SK-N-SH (cell line): ENCODE data around the gene NBPF11. TPM values are rescaled to one million over a fixed set of nuclear protein-coding genes. Genes with fewer than 3 reads are reported as not detected.

Experiments used
- CTCF ChIA-PET: fragments of 300-600, 350-600 bp; formaldehyde crosslinking; extraction: SDS; loops from one replicate; lab custom pipeline; 2021; lab: Yijun Ruan, JAX
- POLR2A ChIA-PET: fragments of 350-600 bp; sonication (Branson Sonifier 250); formaldehyde crosslinking; extraction: SDS; loops from one replicate; lab custom pipeline; 2020; ENCODE audit warnings: antibody characterized with exemption, inconsistent platforms; lab: Yijun Ruan, JAX
- DNase-seq: peaks from one replicate; pipeline ENCODE4 v3.0.0; 2012
- H2AFZ ChIP-seq: fragments of 200-600 bp; sonication (generic); 2 replicates; pipeline ENCODE4 v1.8.1; 2016; ENCODE audit warnings: antibody characterized with exemption, mild to moderate bottlenecking, low read depth
- H3F3A ChIP-seq: fragments of 200-600 bp; sonication (generic); replicated peaks from 2 replicates; pipeline ENCODE3; 2016; ENCODE audit warnings: antibody characterized with exemption, mild to moderate bottlenecking; ENCODE audit not compliant: insufficient read depth
- H3K27ac ChIP-seq, 2 experiments: fragments of 200-500 bp in 1 of 2; fragments of 200-600 bp in 1 of 2; sonication (Bioruptor generic) in 1 of 2; sonication (generic), shearing (Covaris generic) in 1 of 2; 2 replicates each; pipeline versions ENCODE4 v1.5.1 to v1.6.1; 2014 to 2016; ENCODE audit warnings: low read depth in 2 of 2, inconsistent platforms in 1 of 2, low read length in 1 of 2, mild to moderate bottlenecking in 1 of 2, mixed read lengths in 1 of 2
- H3K27me3 ChIP-seq: fragments of 200-600 bp; sonication (generic), shearing (Covaris generic); 2 replicates; pipeline ENCODE4 v1.6.1; 2016; ENCODE audit warnings: mixed run types; ENCODE audit not compliant: insufficient read depth
- H3K36me3 ChIP-seq, 2 experiments: fragments of 200-500 bp in 1 of 2; fragments of 200-600 bp in 1 of 2; sonication (Bioruptor generic) in 1 of 2; sonication (generic) in 1 of 2; replicated peaks in 1 of 2; 2 replicates each; pipeline versions ENCODE3 to v1.5.1; 2014 to 2016; ENCODE audit warnings: low read length in 1 of 2, mild to moderate bottlenecking in 1 of 2; ENCODE audit not compliant: insufficient read depth in 2 of 2, control insufficient read depth in 1 of 2
- H3K4me1 ChIP-seq, 2 experiments: fragments of 200-500 bp in 1 of 2; fragments of 200-600 bp in 1 of 2; sonication (Bioruptor generic) in 1 of 2; sonication (generic), shearing (Covaris generic) in 1 of 2; 2 replicates each; pipeline versions ENCODE4 v1.5.1 to v1.6.1; 2014 to 2016; ENCODE audit warnings: low read depth in 1 of 2, low read length in 1 of 2, mixed run types in 1 of 2; ENCODE audit not compliant: insufficient read depth in 2 of 2, control insufficient read depth in 1 of 2
- H3K4me2 ChIP-seq: fragments of 200-600 bp; sonication (generic), shearing (Covaris generic); 2 replicates; pipeline ENCODE4 v1.6.1; 2017; ENCODE audit warnings: mixed run types
- H3K4me3 ChIP-seq, 2 experiments: fragments of 200-500 bp in 1 of 2; fragments of 200-600 bp in 1 of 2; sonication (Bioruptor generic) in 1 of 2; sonication (generic), shearing (Covaris generic) in 1 of 2; 2 replicates each; pipeline versions ENCODE4 v1.5.1 to v1.8.1; 2014 to 2016; ENCODE audit warnings: low read depth in 2 of 2, inconsistent platforms in 1 of 2, low read length in 1 of 2, mild to moderate bottlenecking in 1 of 2, mixed read lengths in 1 of 2, moderate library complexity in 1 of 2
- H3K79me2 ChIP-seq: fragments of 200-600 bp; sonication (generic); 2 replicates; pipeline ENCODE4 v1.8.1; 2017; ENCODE audit warnings: mild to moderate bottlenecking; ENCODE audit not compliant: insufficient read depth
- H3K9ac ChIP-seq: fragments of 200-600 bp; sonication (generic); 2 replicates; pipeline ENCODE4 v1.6.1; 2017; ENCODE audit warnings: mixed run types
- H3K9me2 ChIP-seq: fragments of 200-600 bp; sonication (generic); 2 replicates; pipeline ENCODE4 v1.6.1; 2017; ENCODE audit warnings: mixed run types
- H3K9me3 ChIP-seq: fragments of 200-600 bp; sonication (generic); 2 replicates; pipeline ENCODE4 v1.6.1; 2017; ENCODE audit warnings: mixed run types, mild to moderate bottlenecking, moderate library complexity
- H4K20me1 ChIP-seq: fragments of 200-600 bp; sonication (generic); 2 replicates; pipeline ENCODE4 v1.6.1; 2017; ENCODE audit warnings: mild to moderate bottlenecking, mixed run types; ENCODE audit not compliant: insufficient read depth
- ELF1 ChIP-seq: IDR thresholded peaks from 2 replicates; pipeline ENCODE4 v1.4.0; 2012
- EP300 ChIP-seq, 2 experiments: IDR thresholded peaks; 2 replicates each; pipeline versions ENCODE4 v1.4.0 to v1.6.1; 2012; ENCODE audit warnings: borderline replicate concordance in 1 of 2, low read depth in 1 of 2, low read length in 1 of 2
- FOSL2 ChIP-seq: IDR thresholded peaks from 2 replicates; pipeline ENCODE4 v1.4.0; 2012; ENCODE audit warnings: low read depth, mild to moderate bottlenecking, moderate library complexity, borderline replicate concordance
- FOXJ3 ChIP-seq: sonication (generic); formaldehyde crosslinking; IDR thresholded peaks from 2 replicates; pipeline ENCODE4 v1.5.1; 2020; ENCODE audit warnings: mild to moderate bottlenecking, missing genetic modification reagents
- GABPA ChIP-seq: IDR thresholded peaks from 2 replicates; pipeline ENCODE4 v1.4.0; 2012; ENCODE audit warnings: low read depth, mild to moderate bottlenecking
- GATA2 ChIP-seq: sonication (generic); formaldehyde crosslinking; IDR thresholded peaks from 2 replicates; pipeline ENCODE4 v1.5.0; 2020; ENCODE audit warnings: mild to moderate bottlenecking, missing genetic modification reagents
- MEF2A ChIP-seq: IDR thresholded peaks from 2 replicates; pipeline ENCODE4 v1.4.0; 2012; ENCODE audit warnings: low read depth, borderline replicate concordance
- NFIC ChIP-seq: IDR thresholded peaks from 2 replicates; pipeline ENCODE4 v1.4.0; 2012; ENCODE audit warnings: borderline replicate concordance
- POLR2AphosphoS5 ChIP-seq: IDR thresholded peaks from 2 replicates; pipeline ENCODE4 v1.6.1; 2012; ENCODE audit warnings: low read depth, low read length
- RFX5 ChIP-seq: IDR thresholded peaks from 2 replicates; pipeline ENCODE4 v1.6.1; 2012; ENCODE audit warnings: mild to moderate bottlenecking, improper control_type of control experiment, low read length
- RXRA ChIP-seq: IDR thresholded peaks from 2 replicates; pipeline ENCODE4 v1.4.0; 2012; ENCODE audit warnings: low read depth, mild to moderate bottlenecking, borderline replicate concordance
- SIN3A ChIP-seq: IDR thresholded peaks from 2 replicates; pipeline ENCODE4 v1.6.1; 2012; ENCODE audit warnings: low read depth, mild to moderate bottlenecking, low read length, moderate library complexity, borderline replicate concordance
- SMC3 ChIP-seq: IDR thresholded peaks from 2 replicates; pipeline ENCODE4 v1.6.1; 2012; ENCODE audit warnings: low read depth, low read length, improper control_type of control experiment
- TAF1 ChIP-seq: IDR thresholded peaks from 2 replicates; pipeline ENCODE4 v1.6.1; 2012; ENCODE audit warnings: low read depth, mild to moderate bottlenecking, low read length, moderate library complexity, borderline replicate concordance
- TCF12 ChIP-seq: IDR thresholded peaks from 2 replicates; pipeline ENCODE4 v1.4.0; 2012
- WGBS: methylation state at CpG from one replicate; pipeline ENCODE4 v1.1.6; 2017; ENCODE audit warnings: low lambda C conversion rate; 5-methylcytosine and 5-hydroxymethylcytosine counted together
- polyA plus RNA-seq, 3 experiments: library from polyadenylated mRNA; depleted of rRNA; stranded (reverse); fragments of >200 nt; gene quantifications; 2 replicates each; pipeline ENCODE4 v1.2.3, GENCODE V29; 2012
- TF ChIP-seq, protein P1 (sequence below): IDR thresholded peaks from 2 replicates; pipeline ENCODE4 v1.4.0; 2012; ENCODE audit warnings: low read depth, borderline replicate concordance
- TF ChIP-seq, protein P2 (sequence below): IDR thresholded peaks from 2 replicates; pipeline ENCODE4 v1.6.1; 2012; ENCODE audit warnings: mild to moderate bottlenecking, low read depth, low read length, moderate library complexity
- TF ChIP-seq, protein P3 (sequence below): fragments of 150-350 bp; IDR thresholded peaks from 2 replicates; pipeline ENCODE4 v1.6.1; 2016; ENCODE audit warnings: mild to moderate bottlenecking, low read depth, low read length

NBPF11 gene
- polyA plus RNA-seq, 1 of the 3 experiments (the other 2 are of a cell fraction) = 7.3 TPM

DNA sequence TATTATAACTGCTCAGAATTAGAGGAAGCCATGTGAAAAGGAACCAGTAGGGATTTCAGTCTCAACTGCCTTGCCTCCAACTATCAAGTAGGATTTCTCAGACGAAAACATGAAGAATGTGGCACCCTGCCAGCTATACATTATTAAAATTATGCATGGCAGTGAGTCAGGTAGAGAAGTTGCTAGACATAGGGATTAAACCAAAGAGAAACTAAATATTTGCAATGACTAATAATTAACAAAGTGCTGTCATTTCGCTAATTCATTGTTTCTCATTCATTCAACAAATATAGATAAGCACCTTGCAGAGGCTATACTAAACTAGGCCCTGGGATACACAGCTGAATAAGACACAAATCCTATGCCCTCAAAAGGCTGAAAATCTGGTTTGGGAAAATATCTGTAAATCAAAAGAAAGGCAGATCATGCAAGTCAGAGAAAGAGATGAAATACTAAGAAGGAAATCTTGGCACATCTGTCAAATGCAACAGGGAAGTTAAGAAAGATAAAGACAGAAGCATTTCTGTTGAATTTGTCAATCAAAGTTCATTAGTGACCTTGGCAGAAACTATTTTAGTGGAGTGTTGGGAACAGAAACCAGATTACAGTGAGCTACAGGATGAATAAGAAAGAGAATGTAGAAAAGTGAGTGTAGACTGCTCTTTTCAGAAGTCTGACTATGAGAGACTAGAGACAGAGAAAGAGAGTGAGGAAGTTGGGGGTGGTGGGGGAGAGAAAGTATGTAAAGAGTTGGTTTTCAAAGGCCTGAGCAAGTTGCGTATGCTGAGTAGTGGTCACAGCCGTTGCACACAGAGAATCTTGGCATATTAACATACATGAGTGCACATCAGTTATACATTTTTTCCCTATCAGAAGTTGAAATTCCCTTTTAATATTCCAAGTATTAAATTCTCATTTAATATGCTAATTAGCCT, 14.7 kb upstream of the NBPF11 start:
- TF ChIP-seq SIN3A = no peak
- no peak for TF ChIP-seq EP300 (IDR thresholded peaks at IDR 0.05; ENCODE audit: borderline replicate concordance in 1 of 2, low read depth in 1 of 2, low read length in 1 of 2)
- TF ChIP-seq, protein P1, sequence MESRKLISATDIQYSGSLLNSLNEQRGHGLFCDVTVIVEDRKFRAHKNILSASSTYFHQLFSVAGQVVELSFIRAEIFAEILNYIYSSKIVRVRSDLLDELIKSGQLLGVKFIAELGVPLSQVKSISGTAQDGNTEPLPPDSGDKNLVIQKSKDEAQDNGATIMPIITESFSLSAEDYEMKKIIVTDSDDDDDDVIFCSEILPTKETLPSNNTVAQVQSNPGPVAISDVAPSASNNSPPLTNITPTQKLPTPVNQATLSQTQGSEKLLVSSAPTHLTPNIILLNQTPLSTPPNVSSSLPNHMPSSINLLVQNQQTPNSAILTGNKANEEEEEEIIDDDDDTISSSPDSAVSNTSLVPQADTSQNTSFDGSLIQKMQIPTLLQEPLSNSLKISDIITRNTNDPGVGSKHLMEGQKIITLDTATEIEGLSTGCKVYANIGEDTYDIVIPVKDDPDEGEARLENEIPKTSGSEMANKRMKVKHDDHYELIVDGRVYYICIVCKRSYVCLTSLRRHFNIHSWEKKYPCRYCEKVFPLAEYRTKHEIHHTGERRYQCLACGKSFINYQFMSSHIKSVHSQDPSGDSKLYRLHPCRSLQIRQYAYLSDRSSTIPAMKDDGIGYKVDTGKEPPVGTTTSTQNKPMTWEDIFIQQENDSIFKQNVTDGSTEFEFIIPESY = no peak
- TF ChIP-seq POLR2AphosphoS5 = no peak
- TF ChIP-seq FOSL2 = no peak
- no peak for TF ChIP-seq TAF1
- no peak for TF ChIP-seq TCF12
- no peak for TF ChIP-seq SMC3
- no peak for TF ChIP-seq RXRA
- TF ChIP-seq, protein P2, sequence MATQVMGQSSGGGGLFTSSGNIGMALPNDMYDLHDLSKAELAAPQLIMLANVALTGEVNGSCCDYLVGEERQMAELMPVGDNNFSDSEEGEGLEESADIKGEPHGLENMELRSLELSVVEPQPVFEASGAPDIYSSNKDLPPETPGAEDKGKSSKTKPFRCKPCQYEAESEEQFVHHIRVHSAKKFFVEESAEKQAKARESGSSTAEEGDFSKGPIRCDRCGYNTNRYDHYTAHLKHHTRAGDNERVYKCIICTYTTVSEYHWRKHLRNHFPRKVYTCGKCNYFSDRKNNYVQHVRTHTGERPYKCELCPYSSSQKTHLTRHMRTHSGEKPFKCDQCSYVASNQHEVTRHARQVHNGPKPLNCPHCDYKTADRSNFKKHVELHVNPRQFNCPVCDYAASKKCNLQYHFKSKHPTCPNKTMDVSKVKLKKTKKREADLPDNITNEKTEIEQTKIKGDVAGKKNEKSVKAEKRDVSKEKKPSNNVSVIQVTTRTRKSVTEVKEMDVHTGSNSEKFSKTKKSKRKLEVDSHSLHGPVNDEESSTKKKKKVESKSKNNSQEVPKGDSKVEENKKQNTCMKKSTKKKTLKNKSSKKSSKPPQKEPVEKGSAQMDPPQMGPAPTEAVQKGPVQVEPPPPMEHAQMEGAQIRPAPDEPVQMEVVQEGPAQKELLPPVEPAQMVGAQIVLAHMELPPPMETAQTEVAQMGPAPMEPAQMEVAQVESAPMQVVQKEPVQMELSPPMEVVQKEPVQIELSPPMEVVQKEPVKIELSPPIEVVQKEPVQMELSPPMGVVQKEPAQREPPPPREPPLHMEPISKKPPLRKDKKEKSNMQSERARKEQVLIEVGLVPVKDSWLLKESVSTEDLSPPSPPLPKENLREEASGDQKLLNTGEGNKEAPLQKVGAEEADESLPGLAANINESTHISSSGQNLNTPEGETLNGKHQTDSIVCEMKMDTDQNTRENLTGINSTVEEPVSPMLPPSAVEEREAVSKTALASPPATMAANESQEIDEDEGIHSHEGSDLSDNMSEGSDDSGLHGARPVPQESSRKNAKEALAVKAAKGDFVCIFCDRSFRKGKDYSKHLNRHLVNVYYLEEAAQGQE = no peak
- no peak for TF ChIP-seq NFIC
- TF ChIP-seq ELF1 = no peak
- no peak for TF ChIP-seq RFX5
- TF ChIP-seq MEF2A = no peak
- TF ChIP-seq FOXJ3 (CRISPR knock-in tag) = no peak
- TF ChIP-seq GABPA = no peak
- TF ChIP-seq, protein P3, sequence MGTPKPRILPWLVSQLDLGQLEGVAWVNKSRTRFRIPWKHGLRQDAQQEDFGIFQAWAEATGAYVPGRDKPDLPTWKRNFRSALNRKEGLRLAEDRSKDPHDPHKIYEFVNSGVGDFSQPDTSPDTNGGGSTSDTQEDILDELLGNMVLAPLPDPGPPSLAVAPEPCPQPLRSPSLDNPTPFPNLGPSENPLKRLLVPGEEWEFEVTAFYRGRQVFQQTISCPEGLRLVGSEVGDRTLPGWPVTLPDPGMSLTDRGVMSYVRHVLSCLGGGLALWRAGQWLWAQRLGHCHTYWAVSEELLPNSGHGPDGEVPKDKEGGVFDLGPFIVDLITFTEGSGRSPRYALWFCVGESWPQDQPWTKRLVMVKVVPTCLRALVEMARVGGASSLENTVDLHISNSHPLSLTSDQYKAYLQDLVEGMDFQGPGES = no peak
- TF ChIP-seq GATA2 (CRISPR knock-in tag) = no peak

More for the DNA sequence above, 14.7 kb upstream of the NBPF11 start:
- H3K4me1 ChIP-seq = no peaks in the 10 kb centered on the region
- H3K9me2 ChIP-seq = no peaks in the 10 kb centered on the region
- H3K27ac ChIP-seq = no peak overlapping the region
- no peak overlapping the region for H3K4me2 ChIP-seq
- ChIA-PET CTCF (no interaction called here), POLR2A (no interaction called here)
- no peaks in the 10 kb centered on the region for H4K20me1 ChIP-seq
- 32% methylated on average over 4 of the region's 4 CpGs for WGBS
- no peak overlapping the region for H2AFZ ChIP-seq
- no peak overlapping the region for H3K4me3 ChIP-seq
- no peaks in the 10 kb centered on the region for H3K36me3 ChIP-seq
- H3K27me3 ChIP-seq = no peaks in the 10 kb centered on the region; the same call in 1 of the 2 replicates
- no peaks in the 10 kb centered on the region for H3K79me2 ChIP-seq
- H3F3A ChIP-seq = no peaks in the 10 kb centered on the region
- H3K9me3 ChIP-seq = no peaks in the 10 kb centered on the region
- DNase-seq = no peak
- H3K9ac ChIP-seq = no peak overlapping the region
